Activated naive CD8-positive, alpha-beta T cell (primary cell): ENCODE results near the gene SPOCK3.
"Not testable (repeated sequence)": the region's sequence is repeated elsewhere in the genome, so short reads cannot be mapped to it uniquely, and the experiment has no call there.

ENCODE experiments used
- H3K27ac Mint-ChIP-seq: one replicate; pipeline ENCODE4 v1.8.0; 2021; ENCODE audit warnings: mixed read lengths
- H3K27me3 Mint-ChIP-seq: one replicate; pipeline ENCODE4 v1.8.0; 2021; ENCODE audit warnings: mixed read lengths
- H3K36me3 Mint-ChIP-seq: one replicate; pipeline ENCODE4 v1.8.0; 2021; ENCODE audit warnings: mixed read lengths
- H3K4me1 Mint-ChIP-seq: one replicate; pipeline ENCODE4 v1.8.0; 2021; ENCODE audit warnings: low read depth, mixed read lengths
- H3K4me3 Mint-ChIP-seq: one replicate; pipeline ENCODE4 v1.8.0; 2021; ENCODE audit warnings: mild to moderate bottlenecking, mixed read lengths
- H3K9me3 Mint-ChIP-seq: one replicate; pipeline ENCODE4 v1.8.0; 2021; ENCODE audit warnings: low read depth, mixed read lengths

Gene SPOCK3

GRCh38 chr4:166808380-166808779 lies 425.9 kb downstream of the SPOCK3 start:
- H3K4me3 Mint-ChIP-seq, result no peak overlapping the region
- no peak overlapping the region for H3K27ac Mint-ChIP-seq
- H3K27me3 Mint-ChIP-seq, result no peaks in the 10 kb centered on the region
- no peaks in the 10 kb centered on the region for H3K36me3 Mint-ChIP-seq
- H3K4me1 Mint-ChIP-seq, result no peaks in the 10 kb centered on the region
- peaks cover 16% of the 10 kb centered on the region for H3K9me3 Mint-ChIP-seq

GRCh38 chr4:166802346-166802745 lies 431.9 kb downstream of the SPOCK3 start:
- Mint-ChIP-seq H3K27me3 (no peaks in the 10 kb centered on the region), H3K36me3 (no peaks in the 10 kb centered on the region), H3K4me1 (no peaks in the 10 kb centered on the region), H3K27ac (no peak overlapping the region), H3K4me3 (no peak overlapping the region), H3K9me3 (peaks cover 5% of the 10 kb centered on the region)

GRCh38 chr4:166798126-166798525 lies 436.2 kb downstream of the SPOCK3 start:
- H3K27me3 Mint-ChIP-seq, result no peaks in the 10 kb centered on the region

GRCh38 chr4:166777760-166778159 lies 456.5 kb downstream of the SPOCK3 start:
- Mint-ChIP-seq H3K27me3 (no peaks in the 10 kb centered on the region), H3K27ac (no peak overlapping the region), H3K36me3 (no peaks in the 10 kb centered on the region), H3K9me3 (peaks cover 13% of the 10 kb centered on the region), H3K4me3 (no peak overlapping the region), H3K4me1 (no peaks in the 10 kb centered on the region)

More at GRCh38 chr4:166798126-166798525, 436.2 kb downstream of the SPOCK3 start:
- no peak overlapping the region for H3K4me3 Mint-ChIP-seq
- H3K9me3 Mint-ChIP-seq, result peaks cover 5% of the 10 kb centered on the region
- H3K4me1 Mint-ChIP-seq, result no peaks in the 10 kb centered on the region
- H3K36me3 Mint-ChIP-seq, result no peaks in the 10 kb centered on the region
- H3K27ac Mint-ChIP-seq, result no peak overlapping the region

DNA sequence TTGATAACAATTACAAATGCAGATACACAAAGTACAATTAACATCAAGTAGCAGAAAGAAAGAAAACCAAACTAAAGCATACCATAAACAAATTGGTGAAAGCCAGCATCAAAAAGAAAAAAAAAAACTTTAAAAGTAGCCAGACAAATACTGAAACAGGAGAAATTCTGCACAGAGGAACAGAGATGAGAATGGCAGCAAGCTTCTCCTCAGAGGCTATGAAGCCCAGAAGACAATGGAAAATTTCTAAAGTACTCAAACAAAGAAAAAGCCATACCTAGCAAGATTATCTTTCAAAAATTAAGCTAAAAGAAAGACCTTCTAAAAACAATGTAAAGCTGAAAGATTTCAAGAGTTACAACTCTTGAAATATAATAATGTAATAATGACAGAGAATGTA lies 471.3 kb downstream of the SPOCK3 start:
- Mint-ChIP-seq H3K4me1 (no peaks in the 10 kb centered on the region), H3K27ac (no peak overlapping the region), H3K27me3 (no peaks in the 10 kb centered on the region), H3K9me3 (no peaks in the 10 kb centered on the region), H3K36me3 (no peaks in the 10 kb centered on the region), H3K4me3 (no peak overlapping the region)

- Mint-ChIP-seq H3K4me1 (no peaks in the 10 kb centered on the region), H3K27ac (no peak overlapping the region), H3K4me3 (no peak overlapping the region), H3K9me3 (peaks cover 11% of the 10 kb centered on the region), H3K27me3 (no peaks in the 10 kb centered on the region), H3K36me3 (no peaks in the 10 kb centered on the region)
These were observed 492.6 kb downstream of the SPOCK3 start for GRCh38 chr4:166741742-166742141.

- H3K4me3 Mint-ChIP-seq, H3K4me1 Mint-ChIP-seq, H3K9me3 Mint-ChIP-seq, H3K27ac Mint-ChIP-seq, H3K27me3 Mint-ChIP-seq, H3K36me3 Mint-ChIP-seq: not testable (repeated sequence)
These were observed 495.1 kb downstream of the SPOCK3 start for GRCh38 chr4:166739215-166739614.

DNA sequence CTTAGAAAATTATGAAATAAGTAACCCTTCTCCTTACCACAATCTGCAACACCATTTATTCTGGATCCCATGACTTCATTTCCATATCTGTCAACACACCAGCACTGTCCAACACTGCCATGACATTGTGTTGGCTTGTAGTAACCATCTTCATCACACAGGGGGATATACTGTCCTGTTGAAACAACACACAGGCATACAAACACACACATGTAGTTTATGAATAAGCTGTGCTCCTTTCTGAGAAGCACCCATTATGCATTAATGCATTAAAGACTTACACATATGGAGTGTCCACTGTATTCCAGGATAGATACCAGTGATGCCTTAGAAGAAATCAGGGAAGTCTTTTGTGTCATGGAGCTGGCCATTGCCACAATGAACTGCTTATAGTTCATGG lies 496.9 kb downstream of the SPOCK3 start:
- Mint-ChIP-seq H3K4me1 (no peaks in the 10 kb centered on the region), H3K36me3 (no peaks in the 10 kb centered on the region), H3K27me3 (no peaks in the 10 kb centered on the region), H3K9me3 (peaks cover 9% of the 10 kb centered on the region), H3K4me3 (no peak overlapping the region), H3K27ac (no peak overlapping the region)

- Mint-ChIP-seq H3K4me1 (no peaks in the 10 kb centered on the region), H3K4me3 (no peak overlapping the region), H3K27me3 (no peaks in the 10 kb centered on the region), H3K36me3 (no peaks in the 10 kb centered on the region), H3K27ac (no peak overlapping the region), H3K9me3 (peaks cover 9% of the 10 kb centered on the region)
These were observed 498.7 kb downstream of the SPOCK3 start for GRCh38 chr4:166735553-166735952.

DNA sequence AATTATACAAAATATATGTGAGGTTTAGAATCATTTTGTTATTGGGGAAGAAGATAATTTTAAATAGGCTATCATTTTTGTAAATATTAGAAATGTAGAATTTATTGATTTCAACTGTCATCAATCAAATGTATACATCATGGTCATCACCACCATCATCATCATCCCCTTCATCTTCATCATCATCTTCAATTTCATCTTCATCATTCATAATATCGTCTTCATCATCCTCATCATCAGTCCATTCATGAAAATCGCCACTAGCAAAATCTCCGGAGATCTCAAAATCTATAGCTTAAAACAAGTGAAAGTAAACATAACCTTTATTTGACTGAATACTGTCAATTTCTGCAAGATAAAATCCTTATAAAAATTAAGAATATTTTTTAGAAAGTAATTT lies 499.5 kb downstream of the SPOCK3 start:
- H3K36me3 Mint-ChIP-seq, result no peaks in the 10 kb centered on the region
- H3K27me3 Mint-ChIP-seq, result no peaks in the 10 kb centered on the region
- H3K4me3 Mint-ChIP-seq, result no peak overlapping the region
- no peak overlapping the region for H3K27ac Mint-ChIP-seq
- H3K9me3 Mint-ChIP-seq, result peaks cover 9% of the 10 kb centered on the region
- H3K4me1 Mint-ChIP-seq, result no peaks in the 10 kb centered on the region

- Mint-ChIP-seq H3K4me1 (no peaks in the 10 kb centered on the region), H3K9me3 (peaks cover 9% of the 10 kb centered on the region), H3K27me3 (no peaks in the 10 kb centered on the region), H3K36me3 (no peaks in the 10 kb centered on the region), H3K27ac (no peak overlapping the region), H3K4me3 (no peak overlapping the region)
These were observed 500.6 kb downstream of the SPOCK3 start for GRCh38 chr4:166733686-166734085.

DNA sequence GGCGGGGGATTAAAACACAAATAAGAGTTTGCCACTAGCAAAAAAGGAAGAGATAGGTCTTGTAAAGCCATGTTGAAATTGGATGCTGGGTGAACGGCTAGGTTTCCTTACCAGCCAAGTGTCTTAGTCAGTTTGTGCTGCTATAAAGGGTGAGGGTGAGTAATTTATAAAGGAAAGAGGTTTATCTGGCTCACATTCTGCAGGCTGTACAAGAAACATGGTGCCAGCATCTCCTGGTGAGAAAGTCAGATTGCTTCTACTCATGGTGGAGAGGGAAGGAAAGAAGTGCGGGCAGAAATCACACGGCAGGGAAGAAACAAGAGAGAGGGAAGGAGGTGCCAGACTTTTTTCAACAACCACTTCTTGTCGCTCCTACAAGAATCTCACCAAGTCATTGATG lies 507.5 kb downstream of the SPOCK3 start:
- H3K27me3 Mint-ChIP-seq, result no peaks in the 10 kb centered on the region
- no peaks in the 10 kb centered on the region for H3K36me3 Mint-ChIP-seq
- H3K4me1 Mint-ChIP-seq, result no peaks in the 10 kb centered on the region
- H3K27ac Mint-ChIP-seq, result no peak overlapping the region
- H3K9me3 Mint-ChIP-seq, result peaks cover 14% of the 10 kb centered on the region
- H3K4me3 Mint-ChIP-seq, result no peak overlapping the region

DNA sequence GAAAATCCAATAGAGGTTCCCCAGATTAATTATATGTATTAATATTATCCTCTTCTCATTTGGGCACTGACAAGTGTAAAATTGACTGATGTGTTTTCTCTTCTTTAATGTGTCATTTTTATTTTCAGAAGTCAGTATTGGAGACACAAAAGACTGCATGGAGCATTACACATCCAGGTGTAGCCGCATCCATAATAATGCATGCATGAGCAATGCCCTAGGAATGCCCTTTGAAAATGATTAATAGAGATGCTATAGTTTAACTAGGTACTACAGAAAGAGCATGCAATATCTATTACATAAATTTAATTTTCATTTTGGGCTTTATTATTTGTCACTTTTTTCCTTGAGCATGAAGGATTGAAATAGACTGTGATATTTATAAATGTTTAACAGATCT lies 509.9 kb downstream of the SPOCK3 start:
- Mint-ChIP-seq H3K4me1 (no peaks in the 10 kb centered on the region), H3K27me3 (no peaks in the 10 kb centered on the region), H3K36me3 (no peaks in the 10 kb centered on the region), H3K27ac (no peak overlapping the region), H3K9me3 (peaks cover 14% of the 10 kb centered on the region), H3K4me3 (no peak overlapping the region)

DNA sequence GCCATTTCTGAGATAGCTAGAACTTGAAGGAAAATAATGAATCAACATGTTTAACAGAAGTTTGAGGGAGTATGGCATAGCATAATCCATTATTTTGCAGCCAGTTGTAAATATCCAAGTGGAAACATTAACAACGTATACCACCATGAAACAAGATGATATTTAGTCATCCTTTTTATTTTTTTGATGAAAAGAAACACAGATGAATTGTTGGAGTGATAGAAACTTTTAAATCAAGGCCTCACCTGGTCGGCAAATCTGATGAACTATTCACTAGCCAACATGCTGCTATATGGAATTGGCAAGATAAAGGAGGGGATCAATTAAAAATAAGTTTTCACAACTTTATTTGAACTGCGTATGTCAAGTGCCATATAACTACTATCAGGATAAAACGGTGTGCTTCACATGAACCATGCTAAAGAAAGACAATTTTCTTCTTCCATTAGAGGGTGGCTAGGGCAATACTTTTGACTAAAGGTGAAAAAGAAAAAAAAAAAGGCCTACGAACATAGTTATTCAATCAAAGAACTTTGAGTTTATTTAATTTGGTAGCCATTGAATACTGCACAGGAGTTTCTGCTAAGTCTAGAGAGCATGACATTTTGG lies 510.7 kb downstream of the SPOCK3 start:
- Mint-ChIP-seq H3K27me3 (no peaks in the 10 kb centered on the region), H3K9me3 (peaks cover 14% of the 10 kb centered on the region), H3K4me1 (no peaks in the 10 kb centered on the region), H3K4me3 (no peak overlapping the region), H3K36me3 (no peaks in the 10 kb centered on the region), H3K27ac (no peak overlapping the region)

DNA sequence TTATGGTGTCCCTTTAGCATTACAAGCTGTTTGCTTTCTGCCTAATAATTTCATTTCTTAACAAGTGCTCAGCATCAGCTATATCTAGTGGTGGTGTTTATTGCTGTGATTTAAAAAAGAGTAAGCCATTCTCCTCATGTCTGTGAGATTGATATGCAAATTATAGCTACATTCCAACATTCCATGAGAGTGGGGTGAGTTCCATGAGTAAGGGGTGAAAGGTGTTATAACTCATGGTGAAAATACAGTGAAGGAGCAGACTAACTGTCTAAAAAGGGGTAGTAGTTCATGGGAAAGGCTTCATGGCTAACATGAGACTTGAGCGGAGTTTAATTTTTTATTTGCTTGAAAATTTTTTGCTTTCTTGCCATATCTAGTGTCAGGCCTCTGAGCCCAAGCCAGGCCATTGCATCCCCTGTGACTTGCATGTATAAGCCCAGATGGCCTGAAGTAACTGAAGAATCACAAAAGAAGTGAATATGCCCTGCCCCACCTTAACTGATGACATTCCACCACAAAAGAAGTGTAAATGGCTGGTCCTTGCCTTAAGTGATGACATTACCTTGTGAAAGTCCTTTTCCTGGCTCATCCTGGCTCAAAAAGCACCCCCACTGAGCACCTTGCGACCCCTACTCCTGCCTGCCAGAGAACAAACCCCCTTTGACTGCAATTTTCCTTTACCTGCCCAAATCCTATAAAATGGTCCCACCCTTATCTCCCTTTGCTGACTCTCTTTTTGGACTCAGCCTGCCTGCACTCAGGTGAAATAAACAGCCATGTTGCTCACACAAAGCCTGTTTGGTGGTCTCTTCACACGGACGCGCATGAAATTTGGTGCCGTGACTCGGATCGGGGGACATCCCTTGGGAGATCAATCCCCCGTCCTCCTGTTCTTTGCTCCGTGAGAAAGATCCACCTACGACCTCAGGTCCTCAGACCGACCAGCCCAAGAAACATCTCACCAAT lies 518.3 kb downstream of the SPOCK3 start:
- not testable (repeated sequence) for H3K4me1 Mint-ChIP-seq, H3K27me3 Mint-ChIP-seq, H3K9me3 Mint-ChIP-seq, H3K36me3 Mint-ChIP-seq, H3K27ac Mint-ChIP-seq, H3K4me3 Mint-ChIP-seq
